Naive B cell (primary cell): Measurements from ENCODE around the gene RIMBP2. TPM values are rescaled to one million over a fixed set of nuclear protein-coding genes. Genes with fewer than 3 reads are reported as not detected.

Experiments used
- ATAC-seq, 2 donors: fragments of 150-1000 bp; cut with Tn5 transposase; 2 replicates each; pipeline ENCODE4 v1.10.0; 2021; ENCODE audit warnings: low read depth in 2 of 2, mild to moderate bottlenecking in 2 of 2, moderate library complexity in 2 of 2
- DNase-seq: peaks from one replicate; pipeline ENCODE4 v3.0.0; 2022
- H3K27ac Mint-ChIP-seq, 6 donors: one replicate each; pipeline ENCODE4 v1.8.0; 2020 to 2022; ENCODE audit warnings: mild to moderate bottlenecking in 6 of 6, mixed read lengths in 6 of 6, moderate library complexity in 5 of 6, inconsistent platforms in 2 of 6
- H3K27me3 Mint-ChIP-seq, 3 donors: one replicate each; pipeline ENCODE4 v1.8.0; 2021 to 2022; ENCODE audit warnings: mixed read lengths in 3 of 3, mild to moderate bottlenecking in 1 of 3
- H3K36me3 Mint-ChIP-seq, 2 donors: one replicate each; pipeline ENCODE4 v1.8.0; 2020 to 2022; ENCODE audit warnings: mixed read lengths in 2 of 2, inconsistent platforms in 1 of 2, mild to moderate bottlenecking in 1 of 2
- H3K4me1 Mint-ChIP-seq, 3 donors: one replicate each; pipeline ENCODE4 v1.8.0; 2020 to 2022; ENCODE audit warnings: mixed read lengths in 3 of 3, inconsistent platforms in 1 of 3, mild to moderate bottlenecking in 1 of 3, moderate library complexity in 1 of 3
- H3K4me3 Mint-ChIP-seq, 8 donors: one replicate each; pipeline ENCODE4 v1.8.0; 2020 to 2022; ENCODE audit warnings: mild to moderate bottlenecking in 8 of 8, mixed read lengths in 8 of 8, moderate library complexity in 8 of 8, inconsistent platforms in 2 of 8
- H3K9me3 Mint-ChIP-seq, 7 donors: one replicate each; pipeline ENCODE4 v1.8.0; 2020 to 2022; ENCODE audit warnings: mixed read lengths in 7 of 7, mild to moderate bottlenecking in 5 of 7, inconsistent platforms in 2 of 7, moderate library complexity in 1 of 7
- polyA plus RNA-seq, 6 donors: library from polyadenylated mRNA; unstranded; fragments of 300-500 nt; fragmentation: Illumina TruSeq; gene quantifications; one replicate each; pipeline ENCODE4 v1.2.3, GENCODE V29; 2021; ENCODE audit warnings: low read depth in 6 of 6

The RIMBP2 gene
- polyA plus RNA-seq, 6 donors from 2014 or later: 0.04 TPM; not detected in 5

GRCh38 chr12:130633771-130634170 lies 82.3 kb downstream of the RIMBP2 start:
- ATAC-seq: no peak
- H3K27me3 Mint-ChIP-seq: peaks cover 8 to 28% (median 28%) of the 10 kb centered on the region in 3 donors

GRCh38 chr12:130632642-130633041 lies 83.5 kb downstream of the RIMBP2 start:
- Mint-ChIP-seq H3K36me3 (no peaks in the 10 kb centered on the region), H3K27ac (no peak overlapping the region), H3K4me3 (no peak overlapping the region), H3K4me1 (no peaks in the 10 kb centered on the region), H3K27me3 (peaks cover 8 to 28% (median 19%) of the 10 kb centered on the region in 3 donors), H3K9me3 (peaks cover 0 to 2% (median 0%) of the 10 kb centered on the region in 7 donors)
- ATAC-seq (no peak), DNase-seq (no peak)

More at GRCh38 chr12:130633771-130634170, 82.3 kb downstream of the RIMBP2 start:
- no peaks in the 10 kb centered on the region for H3K4me1 Mint-ChIP-seq
- H3K4me3 Mint-ChIP-seq: no peak overlapping the region
- DNase-seq: no peak
- H3K36me3 Mint-ChIP-seq: no peaks in the 10 kb centered on the region
- H3K27ac Mint-ChIP-seq: no peak overlapping the region
- peaks cover 0 to 2% (median 0%) of the 10 kb centered on the region in 7 donors for H3K9me3 Mint-ChIP-seq

- Mint-ChIP-seq H3K27me3 (peaks cover 0 to 12% (median 7%) of the 10 kb centered on the region in 3 donors), H3K27ac (no peak overlapping the region), H3K4me1 (no peaks in the 10 kb centered on the region)
Observed at GRCh38 chr12:130628304-130628703, 87.8 kb downstream of the RIMBP2 start.

GRCh38 chr12:130627175-130627574 lies 88.9 kb downstream of the RIMBP2 start:
- no peak overlapping the region for H3K27ac Mint-ChIP-seq
- DNase-seq: no peak
- H3K4me1 Mint-ChIP-seq: no peaks in the 10 kb centered on the region

More at GRCh38 chr12:130628304-130628703, 87.8 kb downstream of the RIMBP2 start:
- H3K36me3 Mint-ChIP-seq: no peaks in the 10 kb centered on the region
- no peak for ATAC-seq
- peaks cover 0 to 4% (median 2%) of the 10 kb centered on the region in 7 donors for H3K9me3 Mint-ChIP-seq
- no peak for DNase-seq
- no peak overlapping the region for H3K4me3 Mint-ChIP-seq

GRCh38 chr12:130626601-130627000 lies 89.5 kb downstream of the RIMBP2 start:
- ATAC-seq: no peak
- H3K4me3 Mint-ChIP-seq: no peak overlapping the region
- H3K27ac Mint-ChIP-seq: no peak overlapping the region
- DNase-seq: no peak
- H3K9me3 Mint-ChIP-seq: peaks cover 0 to 8% (median 4%) of the 10 kb centered on the region in 7 donors
- no peaks in the 10 kb centered on the region for H3K4me1 Mint-ChIP-seq
- H3K36me3 Mint-ChIP-seq: no peaks in the 10 kb centered on the region
- H3K27me3 Mint-ChIP-seq: peaks cover 0 to 8% (median 7%) of the 10 kb centered on the region in 3 donors

More at GRCh38 chr12:130627175-130627574, 88.9 kb downstream of the RIMBP2 start:
- peaks cover 0 to 12% (median 7%) of the 10 kb centered on the region in 3 donors for H3K27me3 Mint-ChIP-seq
- H3K4me3 Mint-ChIP-seq: no peak overlapping the region
- H3K9me3 Mint-ChIP-seq: peaks cover 0 to 7% (median 4%) of the 10 kb centered on the region in 7 donors
- no peak for ATAC-seq
- H3K36me3 Mint-ChIP-seq: no peaks in the 10 kb centered on the region

GRCh38 chr12:130625201-130625600 lies 90.9 kb downstream of the RIMBP2 start:
- ATAC-seq: no peak
- Mint-ChIP-seq H3K9me3 (peaks cover 0 to 12% (median 4%) of the 10 kb centered on the region in 7 donors), H3K36me3 (no peaks in the 10 kb centered on the region), H3K27me3 (peaks cover 0 to 7% (median 0%) of the 10 kb centered on the region in 3 donors), H3K4me3 (no peak overlapping the region), H3K27ac (no peak overlapping the region), H3K4me1 (no peaks in the 10 kb centered on the region)
- DNase-seq: no peak

- Mint-ChIP-seq H3K27me3 (peaks cover 0 to 7% (median 0%) of the 10 kb centered on the region in 3 donors), H3K36me3 (no peaks in the 10 kb centered on the region), H3K27ac (no peak overlapping the region), H3K4me3 (no peak overlapping the region), H3K4me1 (no peaks in the 10 kb centered on the region), H3K9me3 (peaks cover 0 to 12% (median 4%) of the 10 kb centered on the region in 7 donors)
- ATAC-seq (no peak), DNase-seq (no peak)
Observed at GRCh38 chr12:130622803-130623202, 93.3 kb downstream of the RIMBP2 start.

- ATAC-seq (no peak), DNase-seq (no peak)
Observed at GRCh38 chr12:130621696-130622298, 94.3 kb downstream of the RIMBP2 start.

GRCh38 chr12:130620756-130621155 lies 95.3 kb downstream of the RIMBP2 start:
- Mint-ChIP-seq H3K4me3 (no peak overlapping the region), H3K4me1 (no peaks in the 10 kb centered on the region), H3K27me3 (peaks cover 0 to 7% (median 7%) of the 10 kb centered on the region in 3 donors), H3K9me3 (peaks cover 0 to 12% (median 4%) of the 10 kb centered on the region in 7 donors), H3K36me3 (no peaks in the 10 kb centered on the region), H3K27ac (no peak overlapping the region)
- DNase-seq (no peak), ATAC-seq (no peak)

More at GRCh38 chr12:130621696-130622298, 94.3 kb downstream of the RIMBP2 start:
- Mint-ChIP-seq H3K9me3 (peaks cover 0 to 12% (median 4%) of the 10 kb centered on the region in 7 donors), H3K4me3 (no peak overlapping the region), H3K4me1 (no peaks in the 10 kb centered on the region), H3K27ac (no peak overlapping the region), H3K27me3 (peaks cover 0 to 7% (median 0%) of the 10 kb centered on the region in 3 donors), H3K36me3 (no peaks in the 10 kb centered on the region)

GRCh38 chr12:130620281-130620680 lies 95.8 kb downstream of the RIMBP2 start:
- no peaks in the 10 kb centered on the region for H3K36me3 Mint-ChIP-seq
- ATAC-seq: no peak
- no peaks in the 10 kb centered on the region for H3K4me1 Mint-ChIP-seq
- H3K9me3 Mint-ChIP-seq: peaks cover 0 to 12% (median 4%) of the 10 kb centered on the region in 7 donors
- H3K27me3 Mint-ChIP-seq: peaks cover 0 to 7% (median 7%) of the 10 kb centered on the region in 3 donors
- no peak overlapping the region for H3K4me3 Mint-ChIP-seq
- peak overlapping the region in 1 of 6 donors; percentile 38 for H3K27ac Mint-ChIP-seq
- DNase-seq: no peak

GRCh38 chr12:130619385-130620001 lies 96.6 kb downstream of the RIMBP2 start:
- DNase-seq: no peak
- no peak for ATAC-seq
- Mint-ChIP-seq H3K36me3 (no peaks in the 10 kb centered on the region), H3K27me3 (peaks cover 0 to 7% (median 7%) of the 10 kb centered on the region in 3 donors), H3K27ac (no peak overlapping the region), H3K9me3 (peaks cover 0 to 12% (median 4%) of the 10 kb centered on the region in 7 donors), H3K4me3 (no peak overlapping the region), H3K4me1 (no peaks in the 10 kb centered on the region)

GRCh38 chr12:130617219-130617618 lies 98.9 kb downstream of the RIMBP2 start:
- no peak overlapping the region for H3K27ac Mint-ChIP-seq
- no peak for DNase-seq
- H3K4me1 Mint-ChIP-seq: no peaks in the 10 kb centered on the region
- no peak overlapping the region for H3K4me3 Mint-ChIP-seq
- no peaks in the 10 kb centered on the region for H3K36me3 Mint-ChIP-seq
- H3K9me3 Mint-ChIP-seq: peaks cover 0 to 5% (median 0%) of the 10 kb centered on the region in 7 donors
- peaks cover 0 to 7% (median 0%) of the 10 kb centered on the region in 3 donors for H3K27me3 Mint-ChIP-seq
- no peak for ATAC-seq

- DNase-seq (no peak), ATAC-seq (no peak)
- Mint-ChIP-seq H3K9me3 (no peaks in the 10 kb centered on the region), H3K27me3 (peaks cover 0 to 7% (median 0%) of the 10 kb centered on the region in 3 donors), H3K27ac (no peak overlapping the region), H3K36me3 (no peaks in the 10 kb centered on the region), H3K4me1 (no peaks in the 10 kb centered on the region), H3K4me3 (no peak overlapping the region)
Observed at GRCh38 chr12:130615861-130616345, 100.2 kb downstream of the RIMBP2 start.

- no peak for ATAC-seq
- Mint-ChIP-seq H3K9me3 (no peaks in the 10 kb centered on the region), H3K4me3 (no peak overlapping the region), H3K4me1 (no peaks in the 10 kb centered on the region), H3K27me3 (peaks cover 0 to 7% (median 0%) of the 10 kb centered on the region in 3 donors), H3K36me3 (no peaks in the 10 kb centered on the region), H3K27ac (peak overlapping the region in 1 of 6 donors; percentile 7)
- no peak for DNase-seq
Observed at GRCh38 chr12:130614530-130614905, 101.6 kb downstream of the RIMBP2 start.
